A673 (cell line): Measurements from ENCODE around the gene CIITA. TPM values are rescaled to one million over a fixed set of nuclear protein-coding genes. Genes with fewer than 3 reads are reported as not detected.

Experiments
- BruUV-seq: library from RNA; stranded (reverse); fragments of 400-500 nt; replicated peaks from 2 replicates; lab custom pipeline; 2021; lab: Mats Ljungman, UMichigan
- CTCF ChIA-PET: fragments of 300-600 bp; sonication (Branson Sonifier 250); formaldehyde crosslinking; loops from one replicate; lab custom pipeline; 2022; ENCODE audit warnings: antibody characterized with exemption; lab: Charles Lee
- POLR2A ChIA-PET: fragments of 300-600 bp; sonication (Branson Sonifier 250); formaldehyde crosslinking; loops from one replicate; lab custom pipeline; 2022; ENCODE audit warnings: antibody characterized with exemption; ENCODE audit not compliant: low non-redundant PET; lab: Charles Lee
- DNase-seq: peaks from one replicate; pipeline ENCODE4 v3.0.0-alpha.2; 2015; ENCODE audit warnings: low spot score
- H3K27ac ChIP-seq: fragments of 200-600 bp; sonication (generic); 2 replicates; pipeline ENCODE4 v1.5.1; 2016; ENCODE audit warnings: mixed run types, low read depth, mild to moderate bottlenecking, mixed read lengths, antibody characterized with exemption, low read length; ENCODE audit not compliant: poor library complexity, severe bottlenecking
- H3K27me3 ChIP-seq: fragments of 200-600 bp; sonication (generic); replicated peaks from 2 replicates; pipeline ENCODE4 v1.6.1; 2017; ENCODE audit warnings: mixed run types, low read depth, mild to moderate bottlenecking, mixed read lengths, antibody characterized with exemption, low read length; ENCODE audit not compliant: insufficient read depth, poor library complexity
- H3K36me3 ChIP-seq: fragments of 200-600 bp; sonication (generic); 2 replicates; pipeline ENCODE4 v1.6.1; 2016; ENCODE audit warnings: mixed run types, mild to moderate bottlenecking, mixed read lengths, antibody characterized with exemption, low read length; ENCODE audit not compliant: insufficient read depth, poor library complexity, severe bottlenecking
- H3K4me1 ChIP-seq: fragments of 200-600 bp; sonication (generic); 2 replicates; pipeline ENCODE4 v1.6.1; 2017; ENCODE audit warnings: mixed run types, mild to moderate bottlenecking, mixed read lengths, antibody characterized with exemption, low read length; ENCODE audit not compliant: insufficient read depth, poor library complexity, severe bottlenecking
- H3K4me3 ChIP-seq: fragments of 200-600 bp; sonication (generic); 2 replicates; pipeline ENCODE4 v1.5.1; 2016; ENCODE audit warnings: low read depth, mixed run types, mild to moderate bottlenecking, mixed read lengths, low read length; ENCODE audit not compliant: poor library complexity, severe bottlenecking
- H3K9me3 ChIP-seq: fragments of 200-600 bp; sonication (generic); 2 replicates; pipeline ENCODE4 v1.6.1; 2016; ENCODE audit warnings: mixed run types, low read depth, mild to moderate bottlenecking, mixed read lengths, antibody characterized with exemption, low read length; ENCODE audit not compliant: poor library complexity, severe bottlenecking
- EZH2 ChIP-seq: fragments of 200-600 bp; sonication (generic); IDR thresholded peaks from 2 replicates; pipeline ENCODE4 v1.6.1; 2017; ENCODE audit warnings: borderline replicate concordance, low read depth, mild to moderate bottlenecking, mixed read lengths, antibody characterized with exemption, low read length; ENCODE audit not compliant: poor library complexity, severe bottlenecking
- intact Hi-C: fragments of 100-400 bp; cut with micrococcal nuclease; formaldehyde crosslinking; loops from one replicate; pipeline ENCODE4 v1.10.0; 2022; ENCODE audit not compliant: unreplicated experiment
- total RNA-seq: library from RNA; stranded (reverse); gene quantifications from 2 replicates; pipeline ENCODE4 v1.2.3, GENCODE V29; 2021
- TF ChIP-seq, protein P1 (sequence below): fragments of 300-800, 200-600 bp; sonication (generic); conservative IDR thresholded peaks from 2 replicates; pipeline ENCODE4 v1.5.1; 2017; ENCODE audit warnings: low read depth, mild to moderate bottlenecking, antibody characterized with exemption, low read length, moderate library complexity, mixed read lengths

Gene CIITA
- total RNA-seq, 1 experiment from 2014 or later: not detected

DNA sequence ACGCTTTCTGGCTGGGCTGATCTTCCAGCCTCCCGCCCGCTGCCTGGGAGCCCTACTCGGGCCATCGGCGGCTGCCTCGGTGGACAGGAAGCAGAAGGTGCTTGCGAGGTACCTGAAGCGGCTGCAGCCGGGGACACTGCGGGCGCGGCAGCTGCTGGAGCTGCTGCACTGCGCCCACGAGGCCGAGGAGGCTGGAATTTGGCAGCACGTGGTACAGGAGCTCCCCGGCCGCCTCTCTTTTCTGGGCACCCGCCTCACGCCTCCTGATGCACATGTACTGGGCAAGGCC is 30.7 kb downstream of the CIITA start:
- ChIA-PET POLR2A (no interaction called here), CTCF (no interaction called here)
- Histone ChIP-seq H3K36me3 (no peaks in the 10 kb centered on the region), H3K9me3 (peaks cover 6% of the 10 kb centered on the region), H3K4me1 (no peaks in the 10 kb centered on the region), H3K4me3 (no peak overlapping the region), H3K27me3 (no peaks in the 10 kb centered on the region), H3K27ac (no peak overlapping the region)
- TF ChIP-seq, protein P1, sequence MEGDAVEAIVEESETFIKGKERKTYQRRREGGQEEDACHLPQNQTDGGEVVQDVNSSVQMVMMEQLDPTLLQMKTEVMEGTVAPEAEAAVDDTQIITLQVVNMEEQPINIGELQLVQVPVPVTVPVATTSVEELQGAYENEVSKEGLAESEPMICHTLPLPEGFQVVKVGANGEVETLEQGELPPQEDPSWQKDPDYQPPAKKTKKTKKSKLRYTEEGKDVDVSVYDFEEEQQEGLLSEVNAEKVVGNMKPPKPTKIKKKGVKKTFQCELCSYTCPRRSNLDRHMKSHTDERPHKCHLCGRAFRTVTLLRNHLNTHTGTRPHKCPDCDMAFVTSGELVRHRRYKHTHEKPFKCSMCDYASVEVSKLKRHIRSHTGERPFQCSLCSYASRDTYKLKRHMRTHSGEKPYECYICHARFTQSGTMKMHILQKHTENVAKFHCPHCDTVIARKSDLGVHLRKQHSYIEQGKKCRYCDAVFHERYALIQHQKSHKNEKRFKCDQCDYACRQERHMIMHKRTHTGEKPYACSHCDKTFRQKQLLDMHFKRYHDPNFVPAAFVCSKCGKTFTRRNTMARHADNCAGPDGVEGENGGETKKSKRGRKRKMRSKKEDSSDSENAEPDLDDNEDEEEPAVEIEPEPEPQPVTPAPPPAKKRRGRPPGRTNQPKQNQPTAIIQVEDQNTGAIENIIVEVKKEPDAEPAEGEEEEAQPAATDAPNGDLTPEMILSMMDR: no peak
- intact Hi-C loops: no loop called here
- no TSS peak for BruUV-seq
- DNase-seq: no peak

GRCh38 chr16:10911267-10911666 is 34.3 kb downstream of the CIITA start:
- CTCF ChIA-PET: no interaction called here
- DNase-seq: no peak
- POLR2A ChIA-PET: no interaction called here
- H3K4me3 ChIP-seq: no peak overlapping the region
- TF ChIP-seq, protein P1: no peak
- TF ChIP-seq EZH2: no peak
- no peak overlapping the region for H3K27ac ChIP-seq
- no peaks in the 10 kb centered on the region for H3K4me1 ChIP-seq
- no peaks in the 10 kb centered on the region for H3K36me3 ChIP-seq
- intact Hi-C loops: no loop called here
- BruUV-seq: no TSS peak
- H3K27me3 ChIP-seq: no peaks in the 10 kb centered on the region
- H3K9me3 ChIP-seq: no peaks in the 10 kb centered on the region

DNA sequence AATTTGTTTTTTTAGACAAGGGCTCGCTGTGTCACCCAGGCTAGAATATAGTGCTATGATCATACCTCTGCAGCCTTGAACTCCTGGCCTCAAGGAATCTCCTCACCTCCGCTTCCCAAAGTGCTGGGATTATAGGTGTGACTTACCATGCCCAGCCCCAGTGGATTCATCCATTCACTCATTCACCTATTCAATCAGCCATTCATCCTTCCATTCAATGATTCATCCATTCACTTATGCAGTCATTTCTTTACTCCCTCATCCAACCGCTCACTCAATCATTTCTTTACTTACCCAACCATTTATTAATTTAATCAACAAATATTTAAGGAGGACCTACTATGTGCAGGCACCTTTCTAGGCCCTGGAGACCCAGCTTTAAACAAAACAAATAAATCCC is 39.5 kb downstream of the CIITA start:
- no peaks in the 10 kb centered on the region for H3K36me3 ChIP-seq
- H3K4me3 ChIP-seq: no peak overlapping the region
- CTCF ChIA-PET: no interaction called here
- no TSS peak for BruUV-seq
- no peaks in the 10 kb centered on the region for H3K9me3 ChIP-seq
- no peak overlapping the region for H3K27ac ChIP-seq
- no peaks in the 10 kb centered on the region for H3K27me3 ChIP-seq
- TF ChIP-seq EZH2: no peak
- TF ChIP-seq, protein P1: no peak
- no peaks in the 10 kb centered on the region for H3K4me1 ChIP-seq
- intact Hi-C loops: loop anchor here (5.0 kb wide), 1 partner anchor 174 kb away; the partner anchor contains the start of gene NUBP1
- DNase-seq: no peak
- POLR2A ChIA-PET: no interaction called here
